HG03039 (cell line): ENCODE measurements around the gene TRAPPC14.

ENCODE experiments used
- ATAC-seq: cut with Tn5 transposase; IDR thresholded peaks from one replicate; pipeline ENCODE4 v1.9.1; 2021; ENCODE audit warnings: mild to moderate bottlenecking, moderate library complexity; ENCODE audit not compliant: unreplicated experiment

The TRAPPC14 gene

GRCh38 chr7:100126931-100127865 lies 31.3 kb downstream of the TRAPPC14 start, which contains the start of gene MBLAC1:
TSS of gene MBLAC1 (plus strand) at chr7:100126967. CDS start at chr7:100127396, 429 bp downstream.
- peak; percentile 62 for ATAC-seq

- ATAC-seq = peak; percentile 11
Observed at GRCh38 chr7:100126239-100126930, 32.1 kb downstream of the TRAPPC14 start.

GRCh38 chr7:100124301-100125230 lies 34.0 kb downstream of the TRAPPC14 start:
- ATAC-seq = no peak

- no peak for ATAC-seq
Observed at GRCh38 chr7:100122568-100122967, 36.0 kb downstream of the TRAPPC14 start.

- no peak for ATAC-seq
Observed at GRCh38 chr7:100122067-100122466, 36.5 kb downstream of the TRAPPC14 start.

- no peak for ATAC-seq
Observed at GRCh38 chr7:100120733-100121036, 37.8 kb downstream of the TRAPPC14 start.

GRCh38 chr7:100119970-100120732 lies 38.4 kb downstream of the TRAPPC14 start:
- peak; percentile 12 for ATAC-seq

GRCh38 chr7:100119072-100119969 lies 39.2 kb downstream of the TRAPPC14 start, which contains the start of the genes CNPY4 and TAF6:
TSS of gene CNPY4 (plus strand) at chr7:100119634. CDS start at chr7:100119745, 111 bp downstream.
TSS of gene TAF6 (minus strand) at chr7:100119358. CDS start at chr7:100114209, 5,149 bp downstream.
- peak; percentile 76 for ATAC-seq

- no peak for ATAC-seq
Observed at GRCh38 chr7:100118388-100119071, 40.0 kb downstream of the TRAPPC14 start.

- ATAC-seq = no peak
Observed at GRCh38 chr7:100115026-100115425, 43.5 kb downstream of the TRAPPC14 start.

- ATAC-seq = no peak
Observed at GRCh38 chr7:100111914-100112313, 46.6 kb downstream of the TRAPPC14 start.

GRCh38 chr7:100111156-100111555 lies 47.4 kb downstream of the TRAPPC14 start:
- ATAC-seq = no peak

GRCh38 chr7:100109521-100110163 lies 48.9 kb downstream of the TRAPPC14 start:
- no peak for ATAC-seq

GRCh38 chr7:100107890-100108289 lies 50.6 kb downstream of the TRAPPC14 start:
- ATAC-seq = no peak

- no peak for ATAC-seq
Observed at GRCh38 chr7:100107125-100107737, 51.3 kb downstream of the TRAPPC14 start.

- ATAC-seq = no peak
Observed at GRCh38 chr7:100106633-100107032, 51.9 kb downstream of the TRAPPC14 start.

GRCh38 chr7:100105534-100105933 lies 53.0 kb downstream of the TRAPPC14 start:
- no peak for ATAC-seq
